Endothelial cell of umbilical vein (primary cell): Measurements from ENCODE around the gene SKP1. TPM values are rescaled to one million over a fixed set of nuclear protein-coding genes. Genes with fewer than 3 reads are reported as not detected.

Source experiments
- BruUV-seq: library from RNA; stranded (reverse); fragments of 400-500 nt; replicated peaks from 2 replicates; lab custom pipeline; 2021; lab: Mats Ljungman, UMichigan
- CTCF ChIA-PET: fragments of 300-600, 350-600 bp; sonication (Branson Sonifier 250); formaldehyde crosslinking; loops from one replicate; lab custom pipeline; 2021; ENCODE audit warnings: antibody characterized with exemption, inconsistent platforms; lab: Charles Lee
- POLR2A ChIA-PET: fragments of 300-600, 350-600 bp; sonication (Branson Sonifier 250); formaldehyde crosslinking; loops from one replicate; lab custom pipeline; 2021; ENCODE audit warnings: antibody characterized with exemption, inconsistent platforms; lab: Charles Lee
- DNase-seq: peaks from one replicate; pipeline ENCODE4 v3.0.0-alpha.2; 2011; ENCODE audit warnings: low read depth, low spot score
- FAIRE-seq: peaks from 2 replicates; lab custom pipeline; 2011; peaks lifted over from hg19 to GRCh38; lab: Jason Lieb, UNC
- H2AFZ ChIP-seq: 2 replicates; pipeline ENCODE4 v1.6.0; 2012; ENCODE audit warnings: low read depth, low read length, control low read depth, inconsistent platforms
- H3K27ac ChIP-seq: 2 replicates; pipeline ENCODE4 v1.5.1; 2011; ENCODE audit warnings: low read depth, mild to moderate bottlenecking, control low read depth, low read length, moderate library complexity; ENCODE audit not compliant: insufficient read depth
- H3K27me3 ChIP-seq, 2 experiments: 2 replicates each; pipeline versions ENCODE4 v1.6.0 to v1.6.1; 2011; ENCODE audit warnings: low read length in 2 of 2, mixed read lengths in 1 of 2; ENCODE audit not compliant: control insufficient read depth in 2 of 2, insufficient read depth in 2 of 2
- H3K36me3 ChIP-seq, 2 experiments: 2 replicates in 1 of 2; 3 replicates in 1 of 2; pipeline ENCODE4 v1.5.1; 2011; ENCODE audit warnings: low read length in 2 of 2, mild to moderate bottlenecking in 1 of 2, moderate library complexity in 1 of 2; ENCODE audit not compliant: control insufficient read depth in 2 of 2, insufficient read depth in 2 of 2; ENCODE audit errors: extremely low read depth in 1 of 2
- H3K4me1 ChIP-seq: 3 replicates; pipeline ENCODE4 v1.5.1; 2011; ENCODE audit warnings: mild to moderate bottlenecking, low read length; ENCODE audit not compliant: control insufficient read depth, insufficient read depth; ENCODE audit errors: extremely low read depth
- H3K4me2 ChIP-seq: 2 replicates; pipeline ENCODE4 v1.6.1; 2011; ENCODE audit warnings: low read length, control low read depth, mixed read lengths; ENCODE audit not compliant: insufficient read depth
- H3K4me3 ChIP-seq, 3 experiments: fragments of 200-600 bp in 1 of 3; sonication (generic), shearing (Covaris generic) in 1 of 3; replicated peaks in 1 of 3; 2 replicates each; pipeline ENCODE4 v1.5.1; 2011 to 2016; ENCODE audit warnings: control low read depth in 3 of 3, low read length in 3 of 3, mild to moderate bottlenecking in 2 of 3, inconsistent platforms in 1 of 3, low read depth in 1 of 3, moderate library complexity in 1 of 3; ENCODE audit not compliant: insufficient read depth in 1 of 3
- H3K79me2 ChIP-seq: 2 replicates; pipeline ENCODE4 v1.6.0; 2012; ENCODE audit warnings: low read length, inconsistent platforms; ENCODE audit not compliant: control insufficient read depth, insufficient read depth
- H3K9ac ChIP-seq: replicated peaks from 2 replicates; pipeline ENCODE3; 2011; ENCODE audit warnings: low read length, control low read depth; ENCODE audit not compliant: insufficient read depth; ENCODE audit errors: extremely low read depth
- H3K9me1 ChIP-seq: replicated peaks from 3 replicates; pipeline ENCODE4 v1.6.0; 2011; ENCODE audit warnings: mild to moderate bottlenecking, low read length; ENCODE audit not compliant: control insufficient read depth, insufficient read depth; ENCODE audit errors: extremely low read depth
- H3K9me3 ChIP-seq: replicated peaks from 2 replicates; pipeline ENCODE4 v1.5.1; 2012; ENCODE audit warnings: low read length, inconsistent platforms; ENCODE audit not compliant: control insufficient read depth, insufficient read depth
- H4K20me1 ChIP-seq: replicated peaks from 2 replicates; pipeline ENCODE3; 2011; ENCODE audit warnings: mild to moderate bottlenecking, low read length; ENCODE audit not compliant: control insufficient read depth, insufficient read depth; ENCODE audit errors: extremely low read depth
- EZH2 ChIP-seq: IDR thresholded peaks from 2 replicates; pipeline ENCODE4 v1.6.1; 2012; ENCODE audit warnings: borderline replicate concordance, low read depth, mild to moderate bottlenecking, moderate library complexity, low read length, inconsistent platforms; ENCODE audit not compliant: severe bottlenecking
- FOS ChIP-seq: IDR thresholded peaks from 2 replicates; pipeline ENCODE4 v1.6.1; 2011; ENCODE audit warnings: mild to moderate bottlenecking, low read length, moderate library complexity, borderline replicate concordance; ENCODE audit not compliant: insufficient read depth
- GATA2 ChIP-seq: IDR thresholded peaks from 2 replicates; pipeline ENCODE4 v1.7.0; 2011; ENCODE audit warnings: low read depth, mild to moderate bottlenecking, moderate library complexity, mixed read lengths, low read length; ENCODE audit not compliant: insufficient read length, insufficient read depth
- JUN ChIP-seq: IDR thresholded peaks from 2 replicates; pipeline ENCODE4 v1.6.1; 2011; ENCODE audit warnings: borderline replicate concordance, low read depth; ENCODE audit not compliant: insufficient read length, insufficient read depth
- MYC ChIP-seq: IDR thresholded peaks from one replicate; pipeline ENCODE4 v1.6.1; 2011; ENCODE audit warnings: mild to moderate bottlenecking, low read depth, low read length
- POLR2A ChIP-seq: IDR thresholded peaks from 2 replicates; pipeline ENCODE4 v1.6.1; 2012; ENCODE audit warnings: low read depth, mild to moderate bottlenecking, control low read depth, low read length
- POLR2AphosphoS5 ChIP-seq: IDR thresholded peaks from 2 replicates; pipeline ENCODE4 v1.6.1; 2012; ENCODE audit warnings: low read depth, mild to moderate bottlenecking, control low read depth, low read length, moderate library complexity; ENCODE audit not compliant: insufficient read depth
- dilution Hi-C: fragments of 300-500 bp; cut with MboI; formaldehyde crosslinking; loops from one replicate; pipeline ENCODE4 v1.15.0; 2019; ENCODE audit warnings: low sequenced_read_pairs; ENCODE audit not compliant: extremely low pct_ligation_motif_present
- intact Hi-C: fragments of 100-400 bp; cut with micrococcal nuclease; formaldehyde crosslinking; loops from one replicate; pipeline ENCODE4 v1.10.0; 2022
- polyA plus RNA-seq, 4 experiments: library from polyadenylated mRNA; depleted of rRNA in 3 of 4; stranded (reverse) in 3 of 4; unstranded in 1 of 4; fragments of >200 nt; gene quantifications; 2 replicates each; pipeline versions ENCODE4 v1.2.1 to v1.2.3, GENCODE V29; 2011 to 2012; ENCODE audit warnings: missing spikeins in 1 of 4
- total RNA-seq: library from RNA; stranded (reverse); gene quantifications from 2 replicates; pipeline ENCODE4 v1.2.3, GENCODE V29; 2021
- TF ChIP-seq, protein P1 (sequence below), 2 donors: IDR thresholded peaks; 1 replicate in 1 of 2; 2 replicates in 1 of 2; pipeline ENCODE4 v1.5.1; 2011; ENCODE audit warnings: low read length in 2 of 2, mild to moderate bottlenecking in 2 of 2, moderate library complexity in 2 of 2, control low read depth in 1 of 2, inconsistent platforms in 1 of 2, low read depth in 1 of 2; ENCODE audit not compliant: insufficient read depth in 1 of 2; ENCODE audit errors: extremely low read depth in 1 of 2
- TF ChIP-seq, protein P2 (sequence below): IDR thresholded peaks from 2 replicates; pipeline ENCODE4 v1.6.1; 2011; ENCODE audit not compliant: insufficient read depth, insufficient read length

The SKP1 gene
- total and polyA plus RNA-seq, 2 donors (not counting 3 experiments of a cell fraction or from before 2014, with no cell fraction given) = 214 to 320 TPM

DNA sequence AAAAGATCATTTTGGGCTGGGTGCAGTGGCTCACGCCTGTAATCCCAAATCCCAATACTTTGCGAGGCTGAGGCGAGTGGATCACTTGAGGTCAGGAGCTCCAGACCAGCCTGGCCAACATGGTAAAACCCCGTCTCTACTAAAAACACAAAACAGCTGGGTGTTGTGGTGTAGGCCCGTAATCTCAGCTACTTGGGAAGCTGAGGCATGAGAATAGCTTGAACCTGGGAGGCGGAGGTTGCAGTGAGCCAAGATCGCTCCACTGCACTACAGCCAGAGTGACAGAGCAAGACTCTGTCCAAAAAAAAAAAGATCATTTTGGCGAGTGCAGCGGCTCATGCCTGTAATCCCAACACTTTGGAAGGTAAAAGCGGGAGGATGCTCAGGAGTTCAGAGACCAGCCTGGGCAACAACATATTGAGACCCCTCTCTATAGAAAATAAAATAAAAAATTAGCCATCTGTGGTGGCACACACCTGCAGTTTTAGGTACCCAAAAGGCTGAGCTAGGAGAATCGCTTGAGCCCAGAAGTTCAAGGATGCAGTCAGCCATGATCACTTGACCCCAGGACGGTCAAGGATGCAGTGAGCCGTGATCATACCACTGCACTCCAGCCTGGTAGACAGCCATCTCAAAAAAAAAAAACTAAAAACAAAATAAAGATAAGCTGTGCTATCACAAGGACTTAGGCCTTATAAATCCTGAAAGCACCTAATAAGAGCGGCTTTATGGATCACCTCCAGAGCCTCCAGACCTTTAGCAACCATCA lies 32.9 kb upstream of the SKP1 start:
- Histone ChIP-seq H3K4me1 (no peaks in the 10 kb centered on the region), H3K9ac (no peak overlapping the region), H3K4me3 (no peak overlapping the region), H3K27me3 (no peaks in the 10 kb centered on the region), H3K9me1 (no peaks in the 10 kb centered on the region), H4K20me1 (peaks cover 16% of the 10 kb centered on the region), H2AFZ (no peak overlapping the region), H3K4me2 (no peak overlapping the region), H3K79me2 (peaks cover 99% of the 10 kb centered on the region), H3K27ac (no peak overlapping the region), H3K36me3 (no peaks in the 10 kb centered on the region), H3K9me3 (no peaks in the 10 kb centered on the region)
- ChIA-PET CTCF (interaction anchor here (0.7 to 1.6 kb wide), 5 partner anchors 8 to 170 kb away, joined by 3 to 5 read pairs (median 3); partner anchors contain the start of gene PPP2CA), POLR2A (no interaction called here)
- intact Hi-C loops (no loop called here), dilution Hi-C loops (no loop called here)
- FAIRE-seq (no peak), DNase-seq (no peak)
- BruUV-seq = no TSS peak
- TF ChIP-seq, protein P1, sequence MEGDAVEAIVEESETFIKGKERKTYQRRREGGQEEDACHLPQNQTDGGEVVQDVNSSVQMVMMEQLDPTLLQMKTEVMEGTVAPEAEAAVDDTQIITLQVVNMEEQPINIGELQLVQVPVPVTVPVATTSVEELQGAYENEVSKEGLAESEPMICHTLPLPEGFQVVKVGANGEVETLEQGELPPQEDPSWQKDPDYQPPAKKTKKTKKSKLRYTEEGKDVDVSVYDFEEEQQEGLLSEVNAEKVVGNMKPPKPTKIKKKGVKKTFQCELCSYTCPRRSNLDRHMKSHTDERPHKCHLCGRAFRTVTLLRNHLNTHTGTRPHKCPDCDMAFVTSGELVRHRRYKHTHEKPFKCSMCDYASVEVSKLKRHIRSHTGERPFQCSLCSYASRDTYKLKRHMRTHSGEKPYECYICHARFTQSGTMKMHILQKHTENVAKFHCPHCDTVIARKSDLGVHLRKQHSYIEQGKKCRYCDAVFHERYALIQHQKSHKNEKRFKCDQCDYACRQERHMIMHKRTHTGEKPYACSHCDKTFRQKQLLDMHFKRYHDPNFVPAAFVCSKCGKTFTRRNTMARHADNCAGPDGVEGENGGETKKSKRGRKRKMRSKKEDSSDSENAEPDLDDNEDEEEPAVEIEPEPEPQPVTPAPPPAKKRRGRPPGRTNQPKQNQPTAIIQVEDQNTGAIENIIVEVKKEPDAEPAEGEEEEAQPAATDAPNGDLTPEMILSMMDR (IDR thresholded peaks at IDR 0.05; ENCODE audit: extremely low read depth in 1 of 2, insufficient read depth in 1 of 2, low read depth in 1 of 2, low read length in 2 of 2) = no peak
- TF ChIP-seq POLR2AphosphoS5 = no peak
- no peak for TF ChIP-seq MYC
- TF ChIP-seq FOS = no peak
- TF ChIP-seq EZH2 = no peak
- TF ChIP-seq GATA2 = no peak
- no peak for TF ChIP-seq POLR2A
- TF ChIP-seq JUN = no peak
- TF ChIP-seq, protein P2, sequence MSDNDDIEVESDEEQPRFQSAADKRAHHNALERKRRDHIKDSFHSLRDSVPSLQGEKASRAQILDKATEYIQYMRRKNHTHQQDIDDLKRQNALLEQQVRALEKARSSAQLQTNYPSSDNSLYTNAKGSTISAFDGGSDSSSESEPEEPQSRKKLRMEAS = no peak
